Esophagus mucosa (tissue), 1 donor: ENCODE measurements around the gene NOS3. TPM values are rescaled to one million over a fixed set of nuclear protein-coding genes. Genes with fewer than 3 reads are reported as not detected.
A peak's percentile ranks its signal among the peaks of the same experiment; 100 is the strongest.

Experiments
- ATAC-seq: fragments of 200-7000 bp; cut with Tn5 transposase; one replicate; pipeline ENCODE4 v1.9.1; 2020
- total RNA-seq: library from RNA; stranded (reverse); gene quantifications from one replicate; pipeline ENCODE4 v1.2.4, GENCODE V29; 2023
- donor health status: DM: yes; HTN: yes; CAD: no.

The NOS3 gene
- total RNA-seq, 1 donor from 2014 or later, result 3.1 TPM

GRCh38 chr7:150952331-150953050, 38.3 kb upstream of the NOS3 start:
- no peak for ATAC-seq

GRCh38 chr7:150953061-150953997, 37.5 kb upstream of the NOS3 start:
- no peak for ATAC-seq

GRCh38 chr7:150954201-150954985, 36.4 kb upstream of the NOS3 start:
- no peak for ATAC-seq

DNA sequence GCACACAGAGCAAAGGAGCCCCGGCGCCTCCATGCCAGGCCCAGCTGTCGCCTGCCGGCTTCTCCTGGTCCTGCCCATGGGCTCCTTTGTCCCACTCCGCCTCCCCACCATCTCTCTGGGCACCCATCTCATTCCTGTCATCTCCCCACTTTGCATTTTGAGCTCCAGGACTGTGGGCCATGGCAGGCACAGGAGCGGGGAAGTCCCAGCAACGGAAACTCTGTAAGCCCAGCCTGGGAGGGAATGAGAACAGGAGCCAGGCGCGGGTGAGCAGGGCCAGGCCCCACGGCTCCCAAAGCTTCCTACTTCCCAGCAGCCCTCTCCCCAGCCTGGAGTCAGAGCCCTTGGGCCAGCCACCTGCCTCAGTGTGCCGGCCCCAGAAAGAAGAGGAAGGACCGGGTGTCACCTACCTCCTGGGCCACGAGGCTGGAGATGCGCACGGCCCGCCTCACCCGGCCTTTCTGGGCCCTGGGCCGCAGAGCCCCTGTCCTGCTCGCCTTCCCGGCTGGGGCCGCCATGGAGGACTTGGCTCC, 35.8 kb upstream of the NOS3 start:
- ATAC-seq, result no peak

- peak; percentile 19 for ATAC-seq
Measured at GRCh38 chr7:150955519-150956394, 35.1 kb upstream of the NOS3 start.

DNA sequence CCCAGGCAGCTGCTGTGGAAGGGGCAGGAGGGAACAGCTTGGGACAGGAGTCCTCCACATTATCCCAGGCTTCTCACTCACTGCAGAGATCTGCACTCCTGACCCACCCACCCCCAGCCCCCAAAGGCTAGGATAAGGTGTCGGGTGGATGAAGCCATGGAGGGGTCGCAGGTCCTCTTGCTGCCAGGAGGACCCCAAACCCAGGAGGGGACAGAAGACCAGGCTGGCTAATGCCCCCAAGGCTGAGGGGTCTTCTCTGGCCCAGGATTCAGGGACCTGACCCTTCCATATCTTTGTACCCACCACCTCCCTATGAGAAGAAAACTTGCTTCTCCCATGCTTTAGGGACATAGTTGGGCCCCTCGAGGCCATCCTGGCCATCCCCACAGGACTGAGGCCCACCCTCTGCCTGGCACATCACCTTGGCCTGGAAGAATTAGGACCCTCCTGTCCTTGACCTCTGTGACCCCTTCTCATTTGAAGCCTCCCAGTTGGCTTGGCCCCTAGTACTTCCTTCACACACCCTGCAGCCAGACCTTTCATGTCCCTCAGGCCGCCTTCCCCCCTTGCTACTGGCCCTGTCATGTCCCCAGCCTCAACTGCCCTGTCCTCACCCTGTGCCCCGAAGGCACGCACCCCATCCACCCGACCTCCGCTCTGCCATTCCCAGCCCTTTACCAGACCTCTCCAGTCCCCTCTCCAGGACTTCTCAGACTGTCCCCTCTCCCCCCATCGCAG, 34.3 kb upstream of the NOS3 start:
- no peak for ATAC-seq

- no peak for ATAC-seq
Measured at GRCh38 chr7:150957133-150958020, 33.4 kb upstream of the NOS3 start.

GRCh38 chr7:150958062-150958552, 32.7 kb upstream of the NOS3 start:
- no peak for ATAC-seq

DNA sequence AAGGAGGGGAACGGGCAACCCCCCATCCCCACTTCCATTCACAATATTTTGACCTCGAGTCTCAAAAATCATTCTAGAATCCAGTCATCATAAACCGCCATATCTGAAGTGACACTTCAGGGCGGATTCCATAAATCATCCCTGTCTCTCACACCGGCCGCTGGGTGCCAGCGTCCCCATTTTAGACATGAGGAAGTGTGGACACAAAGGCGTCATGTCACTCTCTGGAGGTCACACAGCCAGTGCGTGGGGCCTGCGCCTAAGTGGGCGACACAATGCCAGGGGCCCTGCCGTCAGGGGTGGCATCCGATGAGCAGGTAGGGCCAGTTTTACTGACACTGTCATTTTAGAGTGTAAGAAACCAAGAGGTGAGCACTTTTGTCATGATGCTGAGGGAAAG, 32.2 kb upstream of the NOS3 start:
- ATAC-seq, result no peak

DNA sequence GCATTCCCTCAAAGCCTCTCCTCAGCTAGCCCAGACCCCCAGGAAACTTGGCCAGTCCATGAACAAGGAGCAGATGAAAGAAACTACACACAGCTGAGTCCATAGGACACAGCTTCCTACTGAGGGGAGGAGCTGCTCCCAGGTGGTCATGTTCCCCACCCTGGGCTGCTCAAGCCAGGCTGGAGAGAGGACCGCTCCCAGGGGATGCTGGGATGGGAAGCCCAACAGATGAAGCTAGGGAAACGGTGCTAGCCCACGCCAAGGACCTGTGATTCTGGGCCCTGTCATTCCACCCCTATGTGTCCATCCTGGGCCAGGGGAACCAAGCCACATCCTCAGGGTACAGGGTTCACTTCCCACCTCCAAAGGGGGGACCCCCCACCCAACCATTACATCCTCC, 31.7 kb upstream of the NOS3 start:
- ATAC-seq, result no peak

DNA sequence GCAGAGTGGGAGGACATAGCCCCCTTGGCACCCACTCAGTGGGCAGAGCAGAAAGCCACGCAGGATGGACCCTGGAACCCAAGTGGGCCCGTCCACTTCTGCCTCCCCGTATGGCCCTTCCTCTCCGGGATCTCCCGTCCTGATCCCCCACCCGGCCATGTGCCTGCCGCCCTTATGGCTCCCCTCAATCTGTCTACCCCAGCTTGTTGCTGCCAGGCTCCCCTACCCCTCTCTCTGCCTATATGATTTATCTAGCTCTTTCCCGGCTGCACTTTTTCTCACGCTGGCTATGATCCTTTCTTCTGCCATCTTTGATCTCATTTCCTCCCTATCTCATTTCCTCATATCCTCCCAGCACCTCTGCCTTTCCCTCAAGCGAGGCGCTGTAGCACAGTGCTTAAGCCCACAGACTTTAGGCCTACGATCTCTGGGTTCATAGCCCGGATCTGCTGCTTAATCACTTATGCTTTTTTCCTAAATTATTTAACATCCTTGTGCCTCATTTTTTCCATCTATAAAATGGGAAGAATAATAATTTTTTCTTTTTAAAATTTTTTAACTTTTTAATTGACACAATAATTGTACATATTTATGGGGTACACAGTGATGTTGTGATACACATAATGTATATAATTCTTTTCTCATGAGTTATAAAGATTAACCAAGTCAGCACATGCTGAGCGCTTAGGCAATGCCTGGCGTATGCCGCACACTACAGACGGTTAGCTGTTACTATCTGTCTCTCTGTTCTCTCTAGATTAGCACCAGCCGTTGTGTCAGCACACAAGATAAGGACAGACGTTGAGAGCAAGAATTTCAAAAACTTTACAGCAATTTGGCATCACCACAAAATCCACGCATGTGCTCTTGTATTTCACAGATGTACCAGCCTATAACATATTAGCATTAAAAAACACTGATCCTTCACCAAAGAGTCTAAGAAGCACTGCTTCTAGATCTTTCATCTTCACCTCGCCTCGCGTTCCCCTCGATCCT, 30.8 kb upstream of the NOS3 start:
- no peak for ATAC-seq

DNA sequence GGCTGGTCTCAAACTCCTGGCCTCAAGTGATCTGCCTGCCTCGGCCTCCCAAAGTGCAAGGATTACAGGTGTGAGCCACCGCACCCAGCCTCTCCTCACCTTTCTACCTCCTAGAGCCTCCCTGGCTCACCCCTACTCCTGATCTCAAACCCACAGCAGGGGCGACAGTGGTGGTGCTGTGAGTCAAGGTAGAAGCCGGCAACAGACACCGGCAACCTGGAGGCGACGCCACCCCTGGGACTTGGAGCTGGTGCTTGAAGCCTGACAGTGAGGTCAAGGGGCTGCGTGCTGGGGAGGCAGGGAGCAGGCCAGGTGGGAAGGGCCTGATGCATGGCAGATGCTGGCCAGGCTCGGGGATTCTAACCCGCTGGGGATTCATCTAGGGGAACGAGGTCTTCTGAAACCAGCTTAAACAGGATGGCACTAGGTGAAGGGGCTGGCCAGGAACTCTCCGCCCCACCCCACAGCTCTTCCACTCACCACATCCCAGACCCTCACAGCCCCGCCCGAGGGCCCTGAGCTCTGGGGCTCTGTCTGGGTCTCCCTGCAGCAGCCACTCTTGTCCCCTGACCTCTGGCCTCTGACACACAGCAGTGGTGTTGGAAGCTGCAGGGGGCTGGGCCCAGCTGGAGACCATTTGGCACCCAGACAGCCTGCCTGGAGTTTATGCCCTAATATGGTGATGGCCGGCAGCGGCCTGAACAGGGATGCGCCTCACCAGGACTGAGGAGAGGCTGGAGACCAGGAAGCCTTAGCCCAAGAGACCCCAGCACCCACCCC, 29.1 kb upstream of the NOS3 start:
- no peak for ATAC-seq

- no peak for ATAC-seq
Measured at GRCh38 chr7:150962290-150962552, 28.6 kb upstream of the NOS3 start.

- peak; percentile 69 for ATAC-seq
Measured at GRCh38 chr7:150962553-150963399, 28.0 kb upstream of the NOS3 start.

- no peak for ATAC-seq
Measured at GRCh38 chr7:150963707-150964559, 26.9 kb upstream of the NOS3 start.

DNA sequence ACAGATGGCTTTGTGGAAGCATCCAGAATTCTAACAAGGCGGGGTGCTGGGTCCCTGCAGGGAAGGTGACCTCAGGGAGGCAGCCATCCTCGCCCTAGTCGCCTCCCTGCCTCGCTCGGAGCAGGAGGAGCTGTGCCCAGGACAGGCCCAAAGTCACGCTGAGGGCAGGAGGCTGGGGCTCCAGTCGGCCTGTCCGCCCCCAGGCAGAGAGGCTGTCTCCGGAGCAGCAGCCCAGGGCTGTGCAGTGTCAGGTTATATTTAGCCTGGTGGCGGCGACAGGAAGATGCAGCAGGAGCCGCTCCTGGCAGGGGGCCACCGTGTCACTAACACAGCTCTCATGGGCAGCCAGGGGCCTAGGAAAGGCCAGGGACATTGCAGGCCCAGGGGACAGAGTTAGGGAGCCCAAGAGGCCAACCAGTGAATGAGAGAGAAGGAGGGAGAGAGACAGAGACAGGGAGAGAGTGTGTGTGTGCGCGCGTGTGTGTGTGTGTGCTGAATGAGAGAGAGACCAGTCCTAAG, 26.2 kb upstream of the NOS3 start:
- no peak for ATAC-seq
